Prostate gland (tissue), 2 donors: ENCODE results near the gene EYA4. TPM values are rescaled to one million over a fixed set of nuclear protein-coding genes. Genes with fewer than 3 reads are reported as not detected.

ENCODE experiments used
- DNase-seq: peaks from one replicate; pipeline ENCODE4 v3.0.0-alpha.2; 2019; ENCODE audit warnings: low spot score
- H3K27ac ChIP-seq, 2 donors: fragments of 200-600 bp; sonication (generic); 2 replicates each; pipeline ENCODE4 v1.5.1; 2017 to 2019
- H3K27me3 ChIP-seq: fragments of 200-600 bp; sonication (generic); replicated peaks from 2 replicates; pipeline ENCODE4 v1.5.1; 2019; ENCODE audit not compliant: insufficient read depth
- H3K36me3 ChIP-seq, 2 donors: fragments of 200-600 bp; sonication (generic); 1 replicate in 1 of 2; 2 replicates in 1 of 2; pipeline versions ENCODE4 v1.5.1 to v1.8.1; 2017 to 2019
- H3K4me1 ChIP-seq: fragments of 200-600 bp; sonication (generic); replicated peaks from 2 replicates; pipeline ENCODE4 v1.5.1; 2019
- H3K4me3 ChIP-seq, 2 donors: fragments of 200-600 bp; sonication (generic); 2 replicates each; pipeline ENCODE4 v1.5.1; 2017 to 2019
- H3K9me3 ChIP-seq: fragments of 200-600 bp; sonication (generic); 2 replicates; pipeline ENCODE4 v1.5.1; 2017
- POLR2A ChIP-seq: fragments of 450-650 bp; IDR thresholded peaks from one replicate; pipeline ENCODE4 v1.6.1; 2016; ENCODE audit warnings: antibody characterized with exemption, mild to moderate bottlenecking
- POLR2AphosphoS5 ChIP-seq: sonication (generic); formaldehyde crosslinking; IDR thresholded peaks from one replicate; pipeline ENCODE4 v1.6.1; 2017; ENCODE audit warnings: antibody characterized with exemption
- WGBS: methylation state at CpG from one replicate; pipeline ENCODE4 v1.1.5; 2018; 5-methylcytosine and 5-hydroxymethylcytosine counted together
- intact Hi-C: fragments of 100-400 bp; cut with DNase I; formaldehyde crosslinking; loops from one replicate; pipeline ENCODE4 v1.14.2; 2022
- total RNA-seq, 2 donors: library from RNA; depleted of rRNA; stranded (reverse); fragments of >200 nt; gene quantifications; one replicate each; pipeline ENCODE4 v1.1.0, GENCODE V29; 2016
- TF ChIP-seq, protein P1 (sequence below), 4 experiments: fragments of 200-600 bp in 2 of 4; fragments of 450-650 bp in 2 of 4; sonication (generic) in 2 of 4; IDR thresholded peaks; 1 replicate in 3 of 4; 2 replicates in 1 of 4; pipeline ENCODE4 v1.5.1; 2016 to 2019; ENCODE audit warnings: antibody characterized with exemption in 4 of 4, mild to moderate bottlenecking in 2 of 4, moderate library complexity in 2 of 4

The EYA4 gene
- total RNA-seq, 2 donors from 2014 or later = 4.1 to 7.3 TPM

DNA sequence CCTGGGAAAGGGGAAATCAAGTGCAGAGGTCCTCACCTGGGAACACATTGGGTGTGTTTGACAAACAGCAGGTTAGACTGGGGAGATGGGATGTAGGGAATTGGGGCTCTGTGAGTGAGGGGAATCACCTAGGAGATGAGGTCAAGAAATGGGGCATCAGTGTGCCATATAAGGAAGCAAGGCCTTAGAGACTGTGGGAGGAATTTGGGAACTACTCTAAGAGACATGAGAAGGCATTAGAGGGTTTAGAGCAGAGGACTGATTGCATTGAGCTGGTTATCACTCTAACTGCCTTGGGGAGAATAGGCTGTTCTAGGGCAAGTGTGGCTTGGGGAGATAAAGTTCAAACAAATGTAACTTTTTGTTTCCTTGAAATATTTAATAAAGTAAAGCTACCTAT lies 189.9 kb downstream of the EYA4 start:
- no peak for TF ChIP-seq POLR2A
- TF ChIP-seq, protein P1, sequence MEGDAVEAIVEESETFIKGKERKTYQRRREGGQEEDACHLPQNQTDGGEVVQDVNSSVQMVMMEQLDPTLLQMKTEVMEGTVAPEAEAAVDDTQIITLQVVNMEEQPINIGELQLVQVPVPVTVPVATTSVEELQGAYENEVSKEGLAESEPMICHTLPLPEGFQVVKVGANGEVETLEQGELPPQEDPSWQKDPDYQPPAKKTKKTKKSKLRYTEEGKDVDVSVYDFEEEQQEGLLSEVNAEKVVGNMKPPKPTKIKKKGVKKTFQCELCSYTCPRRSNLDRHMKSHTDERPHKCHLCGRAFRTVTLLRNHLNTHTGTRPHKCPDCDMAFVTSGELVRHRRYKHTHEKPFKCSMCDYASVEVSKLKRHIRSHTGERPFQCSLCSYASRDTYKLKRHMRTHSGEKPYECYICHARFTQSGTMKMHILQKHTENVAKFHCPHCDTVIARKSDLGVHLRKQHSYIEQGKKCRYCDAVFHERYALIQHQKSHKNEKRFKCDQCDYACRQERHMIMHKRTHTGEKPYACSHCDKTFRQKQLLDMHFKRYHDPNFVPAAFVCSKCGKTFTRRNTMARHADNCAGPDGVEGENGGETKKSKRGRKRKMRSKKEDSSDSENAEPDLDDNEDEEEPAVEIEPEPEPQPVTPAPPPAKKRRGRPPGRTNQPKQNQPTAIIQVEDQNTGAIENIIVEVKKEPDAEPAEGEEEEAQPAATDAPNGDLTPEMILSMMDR (IDR thresholded peaks at IDR 0.05) = no peak
- no peak for TF ChIP-seq POLR2AphosphoS5
- Histone ChIP-seq H3K9me3 (no peaks in the 10 kb centered on the region), H3K27ac (no peak overlapping the region), H3K4me1 (no peaks in the 10 kb centered on the region), H3K36me3 (no peaks in the 10 kb centered on the region), H3K27me3 (no peaks in the 10 kb centered on the region), H3K4me3 (no peak overlapping the region)
- intact Hi-C loops = no loop called here
- DNase-seq = no peak

DNA sequence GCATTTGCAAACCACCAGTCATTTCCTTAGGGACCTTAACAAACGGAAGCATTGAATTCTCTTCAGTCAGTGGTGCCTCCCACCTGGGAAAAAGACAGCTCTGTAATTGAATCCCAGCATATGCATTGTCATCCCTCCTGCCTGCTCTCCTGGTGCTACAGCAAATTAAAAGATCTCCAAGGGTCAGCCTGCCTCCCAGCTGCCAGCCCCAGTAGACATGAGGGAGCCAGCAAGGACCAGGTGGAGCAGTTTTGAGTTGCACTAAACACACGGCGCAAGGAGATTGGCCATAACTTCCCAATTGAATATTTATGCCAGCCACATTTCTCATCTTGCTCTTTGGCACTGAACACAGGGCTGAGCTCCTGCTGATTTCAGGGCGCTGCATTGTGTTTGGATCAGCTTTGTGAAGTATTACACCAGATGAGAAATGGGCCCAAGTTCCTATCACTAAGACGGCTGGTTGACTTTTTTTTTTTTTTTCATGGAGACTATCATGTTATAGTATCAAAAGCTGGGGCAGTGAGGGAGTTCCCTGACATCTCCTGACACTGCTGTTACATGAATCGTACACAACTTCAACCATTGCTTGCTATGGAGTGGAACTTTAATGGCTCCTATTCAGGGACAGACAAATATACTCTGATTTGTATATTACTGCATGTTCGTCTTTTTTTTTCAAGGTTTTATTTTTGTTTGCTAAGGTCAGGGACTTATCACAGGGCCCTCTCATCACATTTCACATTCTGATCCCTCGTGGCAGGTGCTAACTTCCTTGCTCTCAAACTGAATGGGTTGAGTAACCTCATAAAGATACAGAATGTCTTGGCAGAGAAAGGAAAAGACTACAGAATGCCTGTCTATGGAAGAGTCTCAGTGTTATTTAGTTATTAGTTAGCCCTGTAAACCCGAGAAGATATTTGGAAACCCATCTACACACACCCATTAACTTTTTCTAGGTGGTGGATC lies 191.1 kb downstream of the EYA4 start:
- intact Hi-C loops = no loop called here
- TF ChIP-seq POLR2A (no peak), POLR2AphosphoS5 (no peak)
- TF ChIP-seq, protein P1 (IDR thresholded peaks at IDR 0.05) = no peak
- Histone ChIP-seq H3K9me3 (no peaks in the 10 kb centered on the region), H3K27ac (no peak overlapping the region), H3K27me3 (no peaks in the 10 kb centered on the region), H3K4me3 (no peak overlapping the region), H3K4me1 (no peaks in the 10 kb centered on the region), H3K36me3 (no peaks in the 10 kb centered on the region)
- WGBS = 46% methylated on average over 9 of the region's 9 CpGs
- DNase-seq = no peak

DNA sequence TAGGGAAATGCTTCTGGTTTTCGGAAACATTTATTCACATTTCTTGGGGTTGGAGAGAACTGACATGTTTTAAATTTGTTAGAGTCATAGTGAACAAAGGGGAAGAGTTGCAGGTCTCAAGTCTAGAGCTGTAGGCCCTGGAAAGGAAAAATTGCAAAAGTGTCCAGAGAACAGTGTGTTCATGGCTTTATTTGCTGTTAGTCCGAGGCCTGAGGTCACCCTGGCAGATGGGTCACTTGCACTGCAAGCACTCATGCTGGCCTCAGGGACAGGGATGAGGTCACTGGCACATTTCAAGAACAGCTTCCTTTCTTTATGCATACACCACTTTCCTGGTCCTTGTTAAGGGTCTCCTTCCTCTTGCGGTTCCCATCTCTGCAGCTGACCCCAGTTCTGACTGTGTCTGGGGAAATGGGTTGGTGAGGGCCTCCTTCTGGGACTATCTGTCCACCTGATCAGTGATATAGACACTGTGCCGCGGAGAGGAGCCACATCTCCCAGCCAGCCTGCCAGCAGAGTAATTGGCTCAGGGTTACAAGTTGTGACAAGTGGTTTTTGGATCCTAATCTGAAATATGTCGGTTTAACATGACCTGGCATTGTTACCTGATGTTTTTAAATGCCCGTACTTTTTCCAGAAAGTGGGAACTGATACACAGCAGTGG lies 194.0 kb downstream of the EYA4 start:
- H3K9me3 ChIP-seq = no peaks in the 10 kb centered on the region
- H3K4me3 ChIP-seq = no peak overlapping the region
- no peak overlapping the region for H3K27ac ChIP-seq
- H3K27me3 ChIP-seq = no peaks in the 10 kb centered on the region
- DNase-seq = no peak
- intact Hi-C loops = no loop called here
- no peaks in the 10 kb centered on the region for H3K4me1 ChIP-seq
- WGBS = 32% methylated on average over 7 of the region's 7 CpGs
- TF ChIP-seq, protein P1 (IDR thresholded peaks at IDR 0.05) = no peak
- TF ChIP-seq POLR2A (no peak), POLR2AphosphoS5 (no peak)
- no peaks in the 10 kb centered on the region for H3K36me3 ChIP-seq

DNA sequence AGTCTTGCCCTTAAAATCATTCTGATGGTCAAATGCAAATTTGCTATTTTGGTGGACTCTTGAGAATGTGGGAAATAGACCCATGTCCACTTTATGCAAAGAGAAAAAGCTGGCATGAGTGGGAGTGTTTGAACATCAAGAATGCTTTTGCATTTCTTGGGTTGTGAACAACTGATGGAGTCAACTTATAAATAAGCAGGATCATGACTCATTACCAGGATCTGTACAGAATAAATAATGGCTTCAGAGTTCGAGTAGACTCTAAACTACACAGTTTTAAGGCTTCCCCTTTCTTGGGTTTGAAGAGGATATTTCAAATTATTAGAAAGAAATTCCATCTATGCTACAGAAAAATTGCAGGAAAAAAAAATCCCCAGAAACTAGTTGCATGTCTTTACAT lies 195.5 kb downstream of the EYA4 start:
- intact Hi-C loops = no loop called here
- 48% methylated on average over 1 of the region's 1 CpG for WGBS
- DNase-seq = no peak

More for the DNA sequence above, 195.5 kb downstream of the EYA4 start:
- H3K9me3 ChIP-seq = no peaks in the 10 kb centered on the region
- no peak overlapping the region for H3K27ac ChIP-seq
- H3K4me3 ChIP-seq = no peak overlapping the region
- H3K36me3 ChIP-seq = no peaks in the 10 kb centered on the region
- H3K4me1 ChIP-seq = no peaks in the 10 kb centered on the region
- no peaks in the 10 kb centered on the region for H3K27me3 ChIP-seq
- TF ChIP-seq, protein P1 (IDR thresholded peaks at IDR 0.05) = no peak
- no peak for TF ChIP-seq POLR2AphosphoS5
- no peak for TF ChIP-seq POLR2A
